Inferior parietal cortex (tissue), 1 donor: ENCODE data around the gene ACAA1.

Experiments used
- DNase-seq: peaks from one replicate; pipeline ENCODE4 v3.0.0-alpha.2; 2016; ENCODE audit errors: extremely low spot score

The ACAA1 gene

GRCh38 chr3:38154033-38154494 is 17.1 kb upstream of the ACAA1 start:
- DNase-seq, result no peak

GRCh38 chr3:38153221-38153620 is 16.3 kb upstream of the ACAA1 start:
- DNase-seq, result no peak

- no peak for DNase-seq
Measured at GRCh38 chr3:38152609-38153008, 15.7 kb upstream of the ACAA1 start.

- no peak for DNase-seq
Measured at GRCh38 chr3:38151667-38152265, 14.8 kb upstream of the ACAA1 start.

- DNase-seq, result no peak
Measured at GRCh38 chr3:38150780-38151528, 14.0 kb upstream of the ACAA1 start.

- no peak for DNase-seq
Measured at GRCh38 chr3:38149708-38150107, 12.8 kb upstream of the ACAA1 start.

- no peak for DNase-seq
Measured at GRCh38 chr3:38148311-38148882, 11.5 kb upstream of the ACAA1 start.

GRCh38 chr3:38147421-38147820 is 10.5 kb upstream of the ACAA1 start:
- DNase-seq, result no peak

- DNase-seq, result no peak
Measured at GRCh38 chr3:38146504-38146903, 9.6 kb upstream of the ACAA1 start.

GRCh38 chr3:38143511-38143910 is 6.6 kb upstream of the ACAA1 start:
- DNase-seq, result no peak

GRCh38 chr3:38142959-38143358 is 6.0 kb upstream of the ACAA1 start:
- DNase-seq, result no peak

- DNase-seq, result no peak
Measured at GRCh38 chr3:38141952-38142273, 5.0 kb upstream of the ACAA1 start.

GRCh38 chr3:38141173-38141951 is 4.4 kb upstream of the ACAA1 start:
- DNase-seq, result no peak

GRCh38 chr3:38140326-38141172 is 3.6 kb upstream of the ACAA1 start:
- DNase-seq, result no peak

GRCh38 chr3:38139652-38140051 is 2.7 kb upstream of the ACAA1 start:
- no peak for DNase-seq

- no peak for DNase-seq
Measured at GRCh38 chr3:38139191-38139590, 2.3 kb upstream of the ACAA1 start.

- DNase-seq, result no peak
Measured at GRCh38 chr3:38138349-38139190, 1.6 kb upstream of the ACAA1 start, which contains the start of gene MYD88. MYD88 (plus strand) TSS chr3:38138661; CDS start chr3:38138701, 40 bp downstream.

GRCh38 chr3:38137615-38138348 is 855 bp upstream of the ACAA1 start:
- DNase-seq, result no peak

GRCh38 chr3:38136393-38136776 is 542 bp downstream of the ACAA1 start:
- no peak for DNase-seq
